PC-3 (cell line): Measurements from ENCODE around the gene MPV17L.

ENCODE experiments used
- EZH2 ChIP-seq: fragments of 300-600 bp; sonication (generic); IDR thresholded peaks from one replicate; pipeline ENCODE4 v1.6.1; 2017; ENCODE audit warnings: antibody characterized with exemption, mild to moderate bottlenecking, low read length; ENCODE audit not compliant: unreplicated experiment
- TF ChIP-seq, protein P1 (sequence below): fragments of 300-600 bp; sonication (generic); conservative IDR thresholded peaks from 2 replicates; pipeline ENCODE4 v1.5.1; 2017; ENCODE audit warnings: antibody characterized with exemption, low read depth, mild to moderate bottlenecking, low read length

DNA sequence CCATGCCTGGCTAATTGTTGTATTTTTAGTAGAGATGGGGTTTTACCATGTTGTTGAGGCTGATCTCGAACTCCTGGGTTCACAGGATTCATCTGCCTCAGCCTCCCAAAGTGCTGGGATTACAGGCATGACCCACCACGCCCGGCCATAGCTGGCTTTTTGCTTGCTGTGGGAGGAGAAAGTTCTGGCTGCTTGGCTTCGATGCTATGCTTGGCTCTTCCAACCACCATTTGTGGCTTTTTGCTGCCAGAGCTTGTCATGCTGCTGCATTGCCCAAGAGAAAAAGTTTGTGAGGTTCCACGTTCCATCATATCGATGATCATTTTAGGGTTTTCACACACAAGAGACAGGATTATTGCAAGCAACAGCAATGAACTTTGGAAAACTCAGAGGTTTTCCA is 55.1 kb downstream of the MPV17L start:
- no peak for TF ChIP-seq EZH2
- TF ChIP-seq, protein P1, sequence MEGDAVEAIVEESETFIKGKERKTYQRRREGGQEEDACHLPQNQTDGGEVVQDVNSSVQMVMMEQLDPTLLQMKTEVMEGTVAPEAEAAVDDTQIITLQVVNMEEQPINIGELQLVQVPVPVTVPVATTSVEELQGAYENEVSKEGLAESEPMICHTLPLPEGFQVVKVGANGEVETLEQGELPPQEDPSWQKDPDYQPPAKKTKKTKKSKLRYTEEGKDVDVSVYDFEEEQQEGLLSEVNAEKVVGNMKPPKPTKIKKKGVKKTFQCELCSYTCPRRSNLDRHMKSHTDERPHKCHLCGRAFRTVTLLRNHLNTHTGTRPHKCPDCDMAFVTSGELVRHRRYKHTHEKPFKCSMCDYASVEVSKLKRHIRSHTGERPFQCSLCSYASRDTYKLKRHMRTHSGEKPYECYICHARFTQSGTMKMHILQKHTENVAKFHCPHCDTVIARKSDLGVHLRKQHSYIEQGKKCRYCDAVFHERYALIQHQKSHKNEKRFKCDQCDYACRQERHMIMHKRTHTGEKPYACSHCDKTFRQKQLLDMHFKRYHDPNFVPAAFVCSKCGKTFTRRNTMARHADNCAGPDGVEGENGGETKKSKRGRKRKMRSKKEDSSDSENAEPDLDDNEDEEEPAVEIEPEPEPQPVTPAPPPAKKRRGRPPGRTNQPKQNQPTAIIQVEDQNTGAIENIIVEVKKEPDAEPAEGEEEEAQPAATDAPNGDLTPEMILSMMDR, result no peak
